NOMO-1 treated with DMSO at 0.1 percent for 48 hours (cell line): ENCODE measurements around the gene PRR30.
"Not testable (repeated sequence)": the region's sequence is repeated elsewhere in the genome, so short reads cannot be mapped to it uniquely, and the experiment has no call there.

Experiments used
- DNase-seq: peaks from one replicate; lab custom pipeline; 2025; ENCODE audit not compliant: unreplicated experiment; lab: John Stamatoyannopoulos, UW

PRR30 gene

DNA sequence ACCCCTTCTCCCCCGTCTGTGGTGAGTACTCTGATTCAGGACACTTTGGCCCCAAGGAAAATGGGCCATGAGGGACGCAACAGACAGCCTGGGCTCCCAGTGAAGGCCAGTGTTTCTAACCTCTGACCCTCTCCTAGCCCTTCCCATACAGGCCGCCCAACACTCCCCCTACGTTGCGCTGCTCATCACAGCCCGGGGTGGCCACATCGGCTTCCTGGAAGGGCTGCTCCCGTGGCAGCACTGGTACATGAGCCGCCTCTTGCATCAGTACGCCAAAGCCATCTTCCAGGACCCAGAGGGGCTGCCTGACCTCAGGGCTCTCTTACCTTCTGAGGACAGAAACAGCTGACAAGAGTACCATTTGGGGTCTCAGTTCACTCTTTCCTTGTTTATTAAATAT, 8.8 kb downstream of the PRR30 start:
- DNase-seq = no peak

DNA sequence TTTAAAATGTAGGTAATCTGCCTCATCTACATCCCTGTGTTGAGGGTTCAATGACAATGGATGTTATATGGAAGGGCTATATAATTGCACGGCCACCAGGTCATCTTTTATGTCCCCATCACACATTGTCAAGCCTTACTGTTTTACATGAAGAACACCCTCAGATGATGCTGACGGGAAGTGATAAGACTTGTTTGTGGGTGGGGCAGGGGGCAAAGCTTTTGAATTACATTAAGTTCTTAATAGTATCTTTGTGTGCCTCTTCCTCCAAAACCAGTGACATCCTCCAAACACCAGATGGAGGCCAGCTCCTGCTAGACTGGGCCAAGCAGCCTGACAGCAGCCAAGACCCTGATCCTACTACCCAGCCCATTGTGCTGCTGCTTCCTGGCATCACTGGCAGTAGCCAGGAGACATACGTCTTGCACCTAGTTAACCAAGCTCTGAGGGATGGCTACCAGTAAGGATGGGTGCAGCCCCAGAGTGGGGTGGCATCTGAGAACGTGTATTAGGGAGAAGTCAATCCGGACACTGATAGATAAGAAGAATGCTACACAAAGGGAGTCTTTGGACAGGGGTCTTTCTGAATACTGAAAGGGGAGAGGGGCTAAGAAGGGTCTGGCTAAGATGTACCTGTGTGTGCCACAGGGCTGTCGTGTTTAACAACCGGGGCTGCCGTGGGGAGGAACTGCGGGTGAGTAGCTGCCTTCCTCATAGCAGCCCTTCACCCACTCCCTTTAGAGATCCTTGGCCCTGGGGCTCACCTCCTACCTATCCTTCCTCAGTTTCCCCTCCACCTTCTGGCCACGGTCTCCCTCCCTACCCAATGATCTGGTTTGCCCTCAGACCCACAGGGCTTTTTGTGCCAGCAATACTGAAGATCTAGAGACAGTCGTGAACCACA, 10.3 kb downstream of the PRR30 start:
- DNase-seq = no peak

- DNase-seq = no peak
These were observed 11.1 kb downstream of the PRR30 start for GRCh38 chr2:27127883-27128667.

DNA sequence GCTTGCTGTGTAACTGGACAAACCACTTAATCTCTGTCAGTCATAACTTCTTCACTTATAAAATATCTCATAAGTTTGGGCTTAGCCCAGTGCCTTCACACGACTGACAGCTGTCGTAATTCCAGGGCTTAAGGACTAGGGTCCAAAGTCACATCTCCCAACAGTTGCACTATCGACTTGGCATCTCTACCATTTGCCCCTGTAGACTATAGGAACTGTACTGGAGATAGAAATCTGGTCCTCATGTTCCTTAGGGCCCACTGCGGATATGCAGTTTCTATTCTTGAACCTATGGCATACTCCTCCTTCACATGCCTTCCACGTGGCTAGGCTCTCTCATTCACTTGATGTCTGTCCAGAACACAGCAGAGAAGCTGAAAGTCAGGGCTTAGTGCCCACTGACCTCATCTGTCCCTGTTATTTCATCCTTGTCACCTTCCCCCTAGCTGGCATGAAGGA, 12.9 kb downstream of the PRR30 start:
- no peak for DNase-seq

DNA sequence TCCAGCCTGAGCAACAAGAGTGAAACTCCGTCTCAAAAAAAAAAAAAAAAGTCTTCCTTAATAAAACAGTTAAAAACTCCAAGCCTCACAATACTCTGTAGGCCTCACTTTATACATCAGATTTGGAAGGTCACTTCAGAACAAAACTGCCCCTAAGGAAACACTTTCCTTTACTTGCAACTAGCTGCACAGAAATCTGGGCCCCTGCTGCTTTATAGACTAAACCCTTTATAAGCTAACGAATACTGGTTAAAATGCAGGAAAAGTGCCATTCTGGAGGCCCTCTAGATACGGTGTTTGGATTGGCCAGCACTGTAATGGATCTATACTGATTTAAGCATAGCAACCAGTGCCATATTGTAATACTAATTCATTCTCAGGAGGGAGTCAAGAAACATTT, 14.1 kb downstream of the PRR30 start:
- DNase-seq = no peak

GRCh38 chr2:27123302-27124150, 15.7 kb downstream of the PRR30 start, which contains the start of gene ABHD1:
ABHD1 (plus strand) TSS chr2:27123815; CDS start chr2:27123949, 134 bp downstream.
- DNase-seq = peak; percentile 64

DNA sequence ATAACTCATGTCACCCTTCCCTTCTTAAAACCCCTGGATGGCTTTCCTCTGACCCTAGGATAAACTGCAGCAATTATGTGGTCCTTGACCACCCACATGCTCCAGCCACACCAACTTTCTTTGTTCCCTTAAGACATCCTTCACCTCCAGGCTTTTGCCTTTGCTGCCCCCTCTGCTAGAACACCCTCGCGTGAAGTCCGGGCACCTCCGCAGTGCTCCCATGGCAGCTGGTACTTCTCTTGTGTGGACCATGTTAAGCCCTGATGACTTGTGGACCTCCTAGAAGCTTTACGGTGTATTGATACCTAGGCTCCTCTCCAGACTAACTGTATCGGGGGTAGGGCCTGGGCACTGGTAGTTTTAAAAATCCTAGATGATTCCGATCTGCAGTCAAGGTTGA, 16.4 kb downstream of the PRR30 start:
- DNase-seq = no peak

GRCh38 chr2:27121906-27122305, 17.3 kb downstream of the PRR30 start:
- peak; percentile 40 for DNase-seq

GRCh38 chr2:27119330-27119670, 19.9 kb downstream of the PRR30 start:
- not testable (repeated sequence) for DNase-seq

DNA sequence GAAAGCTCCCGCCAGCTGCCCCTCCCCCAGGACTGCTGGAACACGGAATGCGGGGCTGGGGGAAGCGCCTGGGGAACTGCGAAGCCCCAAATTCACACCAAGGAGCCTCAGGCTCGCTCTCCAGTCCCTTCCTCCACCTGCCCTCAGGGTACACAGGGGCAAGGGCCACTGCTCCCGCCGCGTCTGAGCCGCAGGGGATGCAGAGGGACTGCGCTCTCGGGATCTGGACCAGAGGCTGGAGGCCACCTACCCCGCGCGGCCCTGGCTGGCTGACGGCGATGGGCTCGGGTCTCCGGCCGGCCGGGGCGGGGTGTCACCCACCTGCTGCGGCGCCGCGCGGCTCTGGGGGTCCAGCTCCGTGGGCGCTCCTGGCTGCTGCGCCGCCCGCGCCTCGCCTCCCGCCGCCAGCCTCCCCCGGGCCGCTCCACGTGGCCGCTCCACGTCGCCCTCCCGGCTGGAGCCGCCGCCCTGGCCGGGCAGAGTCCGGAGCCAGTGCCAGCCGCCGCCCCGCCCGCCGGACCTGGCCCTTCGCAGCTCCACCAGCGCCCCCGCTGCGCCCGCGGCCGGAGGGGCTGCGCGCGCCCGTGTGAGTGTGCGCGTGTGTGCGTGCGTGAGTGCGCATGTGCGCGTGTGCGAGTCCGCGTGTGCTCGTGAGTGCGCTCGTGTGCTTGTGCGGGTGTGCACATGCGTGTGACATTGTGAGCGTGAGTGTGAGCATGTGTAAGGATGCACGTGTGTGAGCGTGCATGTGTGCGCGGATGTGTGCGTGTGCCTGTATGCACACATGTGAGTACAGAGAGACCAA, 20.5 kb downstream of the PRR30 start, which contains the start of gene CGREF1:
Gene CGREF1 (minus strand): TSS at position 604 of the 805 bp plus-strand sequence. CDS start 14,762 bp downstream, outside the sequence.
- DNase-seq = no peak

GRCh38 chr2:27117995-27118524, 21.1 kb downstream of the PRR30 start:
- DNase-seq = no peak

- no peak for DNase-seq
These were observed 23.7 kb downstream of the PRR30 start for GRCh38 chr2:27115519-27115918.

GRCh38 chr2:27111392-27112078, 27.7 kb downstream of the PRR30 start:
- DNase-seq = not testable (repeated sequence)

DNA sequence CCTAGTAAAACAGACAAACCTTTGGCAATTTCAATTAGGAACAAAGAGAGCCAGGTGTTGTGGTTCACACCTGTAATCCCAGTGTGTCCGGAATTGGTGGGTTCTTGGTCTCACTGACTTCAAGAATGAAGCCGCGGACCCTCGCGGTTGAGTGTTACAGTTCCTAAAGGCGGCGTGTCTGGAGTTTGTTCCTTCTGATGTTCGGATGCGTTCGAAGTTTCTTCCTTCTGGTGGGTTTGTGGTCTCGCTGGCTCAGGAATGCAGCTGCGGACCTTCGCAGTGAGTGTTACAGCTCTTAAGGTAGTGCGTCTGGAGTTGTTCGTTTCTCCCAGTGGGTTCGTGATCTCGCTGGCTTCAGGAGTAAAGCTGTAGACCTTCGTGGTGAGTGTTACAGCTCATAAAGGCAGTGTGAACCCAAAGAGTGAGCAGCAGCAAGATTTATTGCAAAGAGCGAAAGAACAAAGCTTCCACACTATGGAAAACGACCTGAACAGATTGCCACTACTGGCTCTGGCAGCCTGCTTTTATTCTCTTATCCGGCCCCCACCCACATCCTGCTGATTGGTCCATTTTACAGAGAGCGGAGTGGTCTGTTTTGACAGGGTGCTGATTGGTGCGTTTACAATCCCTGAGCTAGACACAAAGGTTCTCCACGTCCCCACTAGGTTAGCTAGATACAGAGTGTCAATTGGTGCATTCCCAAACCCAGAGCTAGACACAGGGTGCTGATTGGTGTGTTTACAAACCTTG, 28.4 kb downstream of the PRR30 start:
- not testable (repeated sequence) for DNase-seq

GRCh38 chr2:27109083-27109482, 30.1 kb downstream of the PRR30 start:
- no peak for DNase-seq

GRCh38 chr2:27108221-27108620, 31.0 kb downstream of the PRR30 start:
- DNase-seq = no peak

DNA sequence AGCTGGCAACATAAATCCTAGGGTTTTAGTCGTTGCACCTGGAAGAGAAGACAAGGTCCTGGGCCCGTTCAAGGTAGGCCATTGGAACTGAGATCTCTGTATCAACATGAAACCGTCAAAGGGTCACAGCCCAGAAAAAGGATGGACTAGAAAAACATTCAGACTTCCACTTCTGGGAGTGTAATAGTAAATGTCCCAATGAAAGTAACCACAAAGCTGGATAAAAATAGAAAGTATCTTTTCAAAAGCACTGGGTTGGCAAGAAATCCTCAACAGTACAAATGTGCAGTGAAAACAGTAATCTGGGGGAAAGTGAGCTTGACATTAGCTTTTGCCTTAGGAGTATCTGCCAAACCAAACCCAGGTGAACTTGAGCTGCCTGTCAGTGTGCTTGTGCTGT, 33.2 kb downstream of the PRR30 start:
- no peak for DNase-seq

DNA sequence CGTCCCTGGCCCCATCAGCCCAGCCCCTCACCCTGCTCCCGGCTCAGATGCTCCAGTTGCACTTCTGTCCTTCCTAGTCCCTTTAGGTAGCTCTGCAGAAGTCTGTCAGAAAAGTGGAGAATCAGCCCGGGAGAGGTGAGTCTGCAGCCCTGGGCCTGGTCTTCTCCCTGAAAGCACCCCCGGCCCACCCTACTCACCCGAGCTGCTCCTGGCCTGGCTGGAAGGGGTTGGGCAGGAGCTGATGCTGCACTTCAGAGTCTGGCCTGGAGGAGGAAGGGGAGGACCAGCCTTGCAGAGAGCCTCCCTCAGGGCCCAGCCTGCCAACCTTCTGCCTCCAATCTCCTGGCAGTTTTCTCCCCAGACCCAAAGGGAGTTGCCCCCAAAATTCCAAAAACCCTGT, 36.9 kb downstream of the PRR30 start:
- DNase-seq = no peak

- no peak for DNase-seq
These were observed 39.2 kb downstream of the PRR30 start for GRCh38 chr2:27100036-27100435.
